Endothelial cell of umbilical vein (primary cell): ENCODE measurements around the gene COG5. TPM values are rescaled to one million over a fixed set of nuclear protein-coding genes. Genes with fewer than 3 reads are reported as not detected.

ENCODE experiments used
- BruUV-seq: library from RNA; stranded (reverse); fragments of 400-500 nt; replicated peaks from 2 replicates; lab custom pipeline; 2021; lab: Mats Ljungman, UMichigan
- CTCF ChIA-PET: fragments of 300-600, 350-600 bp; sonication (Branson Sonifier 250); formaldehyde crosslinking; loops from one replicate; lab custom pipeline; 2021; ENCODE audit warnings: antibody characterized with exemption, inconsistent platforms; lab: Charles Lee
- POLR2A ChIA-PET: fragments of 300-600, 350-600 bp; sonication (Branson Sonifier 250); formaldehyde crosslinking; loops from one replicate; lab custom pipeline; 2021; ENCODE audit warnings: antibody characterized with exemption, inconsistent platforms; lab: Charles Lee
- DNase-seq: peaks from one replicate; pipeline ENCODE4 v3.0.0-alpha.2; 2011; ENCODE audit warnings: low read depth, low spot score
- FAIRE-seq: peaks from 2 replicates; lab custom pipeline; 2011; peaks lifted over from hg19 to GRCh38; lab: Jason Lieb, UNC
- H2AFZ ChIP-seq: 2 replicates; pipeline ENCODE4 v1.6.0; 2012; ENCODE audit warnings: low read depth, low read length, control low read depth, inconsistent platforms
- H3K27ac ChIP-seq: 2 replicates; pipeline ENCODE4 v1.5.1; 2011; ENCODE audit warnings: low read depth, mild to moderate bottlenecking, control low read depth, low read length, moderate library complexity; ENCODE audit not compliant: insufficient read depth
- H3K27me3 ChIP-seq, 2 experiments: 2 replicates each; pipeline versions ENCODE4 v1.6.0 to v1.6.1; 2011; ENCODE audit warnings: low read length in 2 of 2, mixed read lengths in 1 of 2; ENCODE audit not compliant: control insufficient read depth in 2 of 2, insufficient read depth in 2 of 2
- H3K36me3 ChIP-seq, 2 experiments: 2 replicates in 1 of 2; 3 replicates in 1 of 2; pipeline ENCODE4 v1.5.1; 2011; ENCODE audit warnings: low read length in 2 of 2, mild to moderate bottlenecking in 1 of 2, moderate library complexity in 1 of 2; ENCODE audit not compliant: control insufficient read depth in 2 of 2, insufficient read depth in 2 of 2; ENCODE audit errors: extremely low read depth in 1 of 2
- H3K4me1 ChIP-seq: 3 replicates; pipeline ENCODE4 v1.5.1; 2011; ENCODE audit warnings: mild to moderate bottlenecking, low read length; ENCODE audit not compliant: control insufficient read depth, insufficient read depth; ENCODE audit errors: extremely low read depth
- H3K4me2 ChIP-seq: 2 replicates; pipeline ENCODE4 v1.6.1; 2011; ENCODE audit warnings: low read length, control low read depth, mixed read lengths; ENCODE audit not compliant: insufficient read depth
- H3K4me3 ChIP-seq, 3 experiments: fragments of 200-600 bp in 1 of 3; sonication (generic), shearing (Covaris generic) in 1 of 3; replicated peaks in 1 of 3; 2 replicates each; pipeline ENCODE4 v1.5.1; 2011 to 2016; ENCODE audit warnings: control low read depth in 3 of 3, low read length in 3 of 3, mild to moderate bottlenecking in 2 of 3, inconsistent platforms in 1 of 3, low read depth in 1 of 3, moderate library complexity in 1 of 3; ENCODE audit not compliant: insufficient read depth in 1 of 3
- H3K79me2 ChIP-seq: 2 replicates; pipeline ENCODE4 v1.6.0; 2012; ENCODE audit warnings: low read length, inconsistent platforms; ENCODE audit not compliant: control insufficient read depth, insufficient read depth
- H3K9ac ChIP-seq: replicated peaks from 2 replicates; pipeline ENCODE3; 2011; ENCODE audit warnings: low read length, control low read depth; ENCODE audit not compliant: insufficient read depth; ENCODE audit errors: extremely low read depth
- H3K9me1 ChIP-seq: replicated peaks from 3 replicates; pipeline ENCODE4 v1.6.0; 2011; ENCODE audit warnings: mild to moderate bottlenecking, low read length; ENCODE audit not compliant: control insufficient read depth, insufficient read depth; ENCODE audit errors: extremely low read depth
- H3K9me3 ChIP-seq: replicated peaks from 2 replicates; pipeline ENCODE4 v1.5.1; 2012; ENCODE audit warnings: low read length, inconsistent platforms; ENCODE audit not compliant: control insufficient read depth, insufficient read depth
- H4K20me1 ChIP-seq: replicated peaks from 2 replicates; pipeline ENCODE3; 2011; ENCODE audit warnings: mild to moderate bottlenecking, low read length; ENCODE audit not compliant: control insufficient read depth, insufficient read depth; ENCODE audit errors: extremely low read depth
- EZH2 ChIP-seq: IDR thresholded peaks from 2 replicates; pipeline ENCODE4 v1.6.1; 2012; ENCODE audit warnings: borderline replicate concordance, low read depth, mild to moderate bottlenecking, moderate library complexity, low read length, inconsistent platforms; ENCODE audit not compliant: severe bottlenecking
- FOS ChIP-seq: IDR thresholded peaks from 2 replicates; pipeline ENCODE4 v1.6.1; 2011; ENCODE audit warnings: mild to moderate bottlenecking, low read length, moderate library complexity, borderline replicate concordance; ENCODE audit not compliant: insufficient read depth
- GATA2 ChIP-seq: IDR thresholded peaks from 2 replicates; pipeline ENCODE4 v1.7.0; 2011; ENCODE audit warnings: low read depth, mild to moderate bottlenecking, moderate library complexity, mixed read lengths, low read length; ENCODE audit not compliant: insufficient read length, insufficient read depth
- JUN ChIP-seq: IDR thresholded peaks from 2 replicates; pipeline ENCODE4 v1.6.1; 2011; ENCODE audit warnings: borderline replicate concordance, low read depth; ENCODE audit not compliant: insufficient read length, insufficient read depth
- MAX ChIP-seq: IDR thresholded peaks from 2 replicates; pipeline ENCODE4 v1.6.1; 2011; ENCODE audit not compliant: insufficient read depth, insufficient read length
- MYC ChIP-seq: IDR thresholded peaks from one replicate; pipeline ENCODE4 v1.6.1; 2011; ENCODE audit warnings: mild to moderate bottlenecking, low read depth, low read length
- POLR2A ChIP-seq: IDR thresholded peaks from 2 replicates; pipeline ENCODE4 v1.6.1; 2012; ENCODE audit warnings: low read depth, mild to moderate bottlenecking, control low read depth, low read length
- POLR2AphosphoS5 ChIP-seq: IDR thresholded peaks from 2 replicates; pipeline ENCODE4 v1.6.1; 2012; ENCODE audit warnings: low read depth, mild to moderate bottlenecking, control low read depth, low read length, moderate library complexity; ENCODE audit not compliant: insufficient read depth
- dilution Hi-C: fragments of 300-500 bp; cut with MboI; formaldehyde crosslinking; loops from one replicate; pipeline ENCODE4 v1.15.0; 2019; ENCODE audit warnings: low sequenced_read_pairs; ENCODE audit not compliant: extremely low pct_ligation_motif_present
- intact Hi-C: fragments of 100-400 bp; cut with micrococcal nuclease; formaldehyde crosslinking; loops from one replicate; pipeline ENCODE4 v1.10.0; 2022
- polyA plus RNA-seq, 4 experiments: library from polyadenylated mRNA; depleted of rRNA in 3 of 4; stranded (reverse) in 3 of 4; unstranded in 1 of 4; fragments of >200 nt; gene quantifications; 2 replicates each; pipeline versions ENCODE4 v1.2.1 to v1.2.3, GENCODE V29; 2011 to 2012; ENCODE audit warnings: missing spikeins in 1 of 4
- total RNA-seq: library from RNA; stranded (reverse); gene quantifications from 2 replicates; pipeline ENCODE4 v1.2.3, GENCODE V29; 2021
- TF ChIP-seq, protein P1 (sequence below), 2 donors: IDR thresholded peaks; 1 replicate in 1 of 2; 2 replicates in 1 of 2; pipeline ENCODE4 v1.5.1; 2011; ENCODE audit warnings: low read length in 2 of 2, mild to moderate bottlenecking in 2 of 2, moderate library complexity in 2 of 2, control low read depth in 1 of 2, inconsistent platforms in 1 of 2, low read depth in 1 of 2; ENCODE audit not compliant: insufficient read depth in 1 of 2; ENCODE audit errors: extremely low read depth in 1 of 2

COG5 gene
- total and polyA plus RNA-seq, 2 donors (not counting 3 experiments of a cell fraction or from before 2014, with no cell fraction given), result 18.8 to 45.3 TPM

DNA sequence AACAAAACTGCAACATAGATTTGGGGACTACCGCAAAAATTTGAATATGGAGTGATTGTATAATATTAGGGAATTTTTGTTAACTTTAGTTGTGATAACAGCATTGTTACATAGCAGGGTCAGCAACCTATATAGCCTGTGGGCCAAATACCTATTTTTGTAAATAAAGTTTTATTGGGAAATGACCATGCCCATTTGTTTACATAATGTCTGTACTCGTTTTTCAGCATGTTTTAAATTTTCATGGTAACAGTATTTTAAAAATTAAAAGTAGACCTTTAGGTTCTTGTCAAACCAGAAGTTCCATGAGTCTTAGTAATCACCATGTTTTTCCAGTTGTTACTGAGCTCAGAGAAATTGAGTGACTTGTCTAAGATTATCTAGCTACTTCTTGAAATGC is 21.0 kb upstream of the COG5 start:
- H3K4me1 ChIP-seq, result peaks cover 24% of the 10 kb centered on the region
- DNase-seq (no peak), FAIRE-seq (no peak)
- H3K4me2 ChIP-seq, result no peak overlapping the region
- CTCF ChIA-PET, result interaction anchor here (2.7 kb wide), 1 partner anchor 10 kb away, joined by 9 read pairs; no protein-coding TSS in a partner anchor
- no peak overlapping the region for H2AFZ ChIP-seq
- H3K27me3 ChIP-seq, result no peaks in the 10 kb centered on the region
- no peak for TF ChIP-seq EZH2
- no peak for TF ChIP-seq MAX
- no peak for TF ChIP-seq GATA2
- POLR2A ChIA-PET, result no interaction called here
- peaks cover 5 to 23% of the 10 kb centered on the region in 2 experiments for H3K36me3 ChIP-seq
- H3K9me1 ChIP-seq, result peaks cover 3% of the 10 kb centered on the region
- H3K27ac ChIP-seq, result no peak overlapping the region
- intact Hi-C loops (no loop called here), dilution Hi-C loops (no loop called here)
- H3K79me2 ChIP-seq, result peaks cover 83% of the 10 kb centered on the region
- H3K9me3 ChIP-seq, result no peaks in the 10 kb centered on the region
- BruUV-seq, result no TSS peak
- no peak overlapping the region for H3K9ac ChIP-seq
- H4K20me1 ChIP-seq, result no peaks in the 10 kb centered on the region
- H3K4me3 ChIP-seq, result no peak overlapping the region

GRCh38 chr7:107582875-107583274 is 19.2 kb upstream of the COG5 start:
- H4K20me1 ChIP-seq, result no peaks in the 10 kb centered on the region
- H2AFZ ChIP-seq, result no peak overlapping the region
- dilution Hi-C loops (no loop called here), intact Hi-C loops (no loop called here)
- no TSS peak for BruUV-seq
- H3K27ac ChIP-seq, result no peak overlapping the region
- DNase-seq (no peak), FAIRE-seq (no peak)
- H3K9ac ChIP-seq, result peak overlapping the region; percentile 13
- H3K79me2 ChIP-seq, result peaks cover 78% of the 10 kb centered on the region
- peak overlapping the region; percentile 99 for H3K4me2 ChIP-seq
- peak overlapping the region in 1 of 3 experiments; percentile 99 for H3K4me3 ChIP-seq
- CTCF ChIA-PET, result interaction anchor here (1.8 to 3.4 kb wide), 2 partner anchors 12 to 19 kb away, joined by 4 to 20 read pairs; partner anchors contain the start of genes COG5 and DUS4L
- no peak for TF ChIP-seq POLR2A
- TF ChIP-seq, protein P1, sequence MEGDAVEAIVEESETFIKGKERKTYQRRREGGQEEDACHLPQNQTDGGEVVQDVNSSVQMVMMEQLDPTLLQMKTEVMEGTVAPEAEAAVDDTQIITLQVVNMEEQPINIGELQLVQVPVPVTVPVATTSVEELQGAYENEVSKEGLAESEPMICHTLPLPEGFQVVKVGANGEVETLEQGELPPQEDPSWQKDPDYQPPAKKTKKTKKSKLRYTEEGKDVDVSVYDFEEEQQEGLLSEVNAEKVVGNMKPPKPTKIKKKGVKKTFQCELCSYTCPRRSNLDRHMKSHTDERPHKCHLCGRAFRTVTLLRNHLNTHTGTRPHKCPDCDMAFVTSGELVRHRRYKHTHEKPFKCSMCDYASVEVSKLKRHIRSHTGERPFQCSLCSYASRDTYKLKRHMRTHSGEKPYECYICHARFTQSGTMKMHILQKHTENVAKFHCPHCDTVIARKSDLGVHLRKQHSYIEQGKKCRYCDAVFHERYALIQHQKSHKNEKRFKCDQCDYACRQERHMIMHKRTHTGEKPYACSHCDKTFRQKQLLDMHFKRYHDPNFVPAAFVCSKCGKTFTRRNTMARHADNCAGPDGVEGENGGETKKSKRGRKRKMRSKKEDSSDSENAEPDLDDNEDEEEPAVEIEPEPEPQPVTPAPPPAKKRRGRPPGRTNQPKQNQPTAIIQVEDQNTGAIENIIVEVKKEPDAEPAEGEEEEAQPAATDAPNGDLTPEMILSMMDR (IDR thresholded peaks at IDR 0.05; ENCODE audit: extremely low read depth in 1 of 2, insufficient read depth in 1 of 2, low read depth in 1 of 2, low read length in 2 of 2), result no peak
- no peak for TF ChIP-seq JUN
- no peak for TF ChIP-seq MAX
- no peak for TF ChIP-seq FOS
- TF ChIP-seq GATA2, result no peak
- TF ChIP-seq MYC, result no peak
- TF ChIP-seq EZH2, result no peak
- no peak for TF ChIP-seq POLR2AphosphoS5
- H3K9me3 ChIP-seq, result no peaks in the 10 kb centered on the region
- peaks cover 3% of the 10 kb centered on the region for H3K9me1 ChIP-seq
- H3K4me1 ChIP-seq, result peaks cover 24% of the 10 kb centered on the region
- H3K36me3 ChIP-seq, result peaks cover 5 to 23% of the 10 kb centered on the region in 2 experiments
- no peaks in the 10 kb centered on the region for H3K27me3 ChIP-seq
- POLR2A ChIA-PET, result no interaction called here
